ENCODE data around the gene SET. TPM values are rescaled to one million over a fixed set of nuclear protein-coding genes. Genes with fewer than 3 reads are reported as not detected.
A peak's percentile ranks its signal among the peaks of the same experiment; 100 is the strongest.

Gene SET
- total and polyA plus RNA-seq, 2 of the 13 experiments (the other 11 are each of a cell fraction or from before 2014, with no cell fraction given): 94.2 to 611 TPM

DNA sequence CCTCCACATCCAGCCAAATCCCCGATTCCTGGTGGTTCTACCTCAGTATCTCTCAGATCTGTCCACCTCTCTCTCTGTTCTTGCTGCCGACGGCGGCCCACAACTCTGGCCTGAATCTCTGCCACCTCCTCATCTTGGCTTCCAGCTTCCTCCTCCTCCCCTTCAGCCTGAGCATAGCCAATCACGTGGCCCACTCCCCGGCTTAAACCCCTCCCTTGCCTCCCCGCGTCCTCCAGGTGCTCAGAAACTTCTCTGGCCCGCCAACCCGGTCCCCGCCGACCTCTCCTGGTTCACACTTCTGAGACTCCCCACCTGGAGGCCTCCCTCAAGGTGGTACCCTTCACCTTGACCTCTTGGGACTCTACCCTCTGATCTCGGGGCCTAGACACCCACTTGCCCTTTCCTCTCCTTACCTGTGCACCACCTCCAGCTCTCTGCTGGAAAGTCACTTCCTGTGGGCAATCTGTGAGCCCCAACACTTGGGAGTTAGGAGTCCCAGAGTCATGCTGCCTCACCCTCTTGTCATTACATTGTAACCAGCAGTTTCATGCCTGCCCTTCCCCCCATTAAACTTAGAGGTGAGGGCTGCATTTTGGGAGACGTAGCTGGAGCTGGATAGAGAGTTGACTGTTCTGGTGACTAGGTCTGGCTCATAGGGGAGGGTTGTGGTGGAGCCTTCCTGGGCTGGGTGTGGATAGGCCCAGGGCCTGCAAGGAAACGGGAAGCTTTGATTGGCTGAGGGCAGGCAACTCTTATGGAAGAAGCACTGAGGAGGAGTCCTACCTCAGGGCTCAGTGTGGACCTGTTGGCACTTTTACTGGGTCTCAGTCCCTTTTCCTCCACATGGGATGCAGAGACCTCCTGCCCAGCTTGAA lies 4.5 kb upstream of the SET start (continued):
- TF ChIP-seq, protein P1, sequence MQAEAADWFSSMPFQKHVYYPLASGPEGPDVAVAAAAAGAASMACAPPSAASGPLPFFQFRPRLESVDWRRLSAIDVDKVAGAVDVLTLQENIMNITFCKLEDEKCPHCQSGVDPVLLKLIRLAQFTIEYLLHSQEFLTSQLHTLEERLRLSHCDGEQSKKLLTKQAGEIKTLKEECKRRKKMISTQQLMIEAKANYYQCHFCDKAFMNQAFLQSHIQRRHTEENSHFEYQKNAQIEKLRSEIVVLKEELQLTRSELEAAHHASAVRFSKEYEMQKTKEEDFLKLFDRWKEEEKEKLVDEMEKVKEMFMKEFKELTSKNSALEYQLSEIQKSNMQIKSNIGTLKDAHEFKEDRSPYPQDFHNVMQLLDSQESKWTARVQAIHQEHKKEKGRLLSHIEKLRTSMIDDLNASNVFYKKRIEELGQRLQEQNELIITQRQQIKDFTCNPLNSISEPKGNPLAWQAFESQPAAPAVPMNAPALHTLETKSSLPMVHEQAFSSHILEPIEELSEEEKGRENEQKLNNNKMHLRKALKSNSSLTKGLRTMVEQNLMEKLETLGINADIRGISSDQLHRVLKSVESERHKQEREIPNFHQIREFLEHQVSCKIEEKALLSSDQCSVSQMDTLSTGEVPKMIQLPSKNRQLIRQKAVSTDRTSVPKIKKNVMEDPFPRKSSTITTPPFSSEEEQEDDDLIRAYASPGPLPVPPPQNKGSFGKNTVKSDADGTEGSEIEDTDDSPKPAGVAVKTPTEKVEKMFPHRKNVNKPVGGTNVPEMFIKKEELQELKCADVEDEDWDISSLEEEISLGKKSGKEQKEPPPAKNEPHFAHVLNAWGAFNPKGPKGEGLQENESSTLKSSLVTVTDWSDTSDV (CRISPR knock-in tag; IDR thresholded peaks at IDR 0.05): no peak
- TF ChIP-seq, protein P2, sequence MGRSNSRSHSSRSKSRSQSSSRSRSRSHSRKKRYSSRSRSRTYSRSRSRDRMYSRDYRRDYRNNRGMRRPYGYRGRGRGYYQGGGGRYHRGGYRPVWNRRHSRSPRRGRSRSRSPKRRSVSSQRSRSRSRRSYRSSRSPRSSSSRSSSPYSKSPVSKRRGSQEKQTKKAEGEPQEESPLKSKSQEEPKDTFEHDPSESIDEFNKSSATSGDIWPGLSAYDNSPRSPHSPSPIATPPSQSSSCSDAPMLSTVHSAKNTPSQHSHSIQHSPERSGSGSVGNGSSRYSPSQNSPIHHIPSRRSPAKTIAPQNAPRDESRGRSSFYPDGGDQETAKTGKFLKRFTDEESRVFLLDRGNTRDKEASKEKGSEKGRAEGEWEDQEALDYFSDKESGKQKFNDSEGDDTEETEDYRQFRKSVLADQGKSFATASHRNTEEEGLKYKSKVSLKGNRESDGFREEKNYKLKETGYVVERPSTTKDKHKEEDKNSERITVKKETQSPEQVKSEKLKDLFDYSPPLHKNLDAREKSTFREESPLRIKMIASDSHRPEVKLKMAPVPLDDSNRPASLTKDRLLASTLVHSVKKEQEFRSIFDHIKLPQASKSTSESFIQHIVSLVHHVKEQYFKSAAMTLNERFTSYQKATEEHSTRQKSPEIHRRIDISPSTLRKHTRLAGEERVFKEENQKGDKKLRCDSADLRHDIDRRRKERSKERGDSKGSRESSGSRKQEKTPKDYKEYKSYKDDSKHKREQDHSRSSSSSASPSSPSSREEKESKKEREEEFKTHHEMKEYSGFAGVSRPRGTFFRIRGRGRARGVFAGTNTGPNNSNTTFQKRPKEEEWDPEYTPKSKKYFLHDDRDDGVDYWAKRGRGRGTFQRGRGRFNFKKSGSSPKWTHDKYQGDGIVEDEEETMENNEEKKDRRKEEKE (IDR thresholded peaks at IDR 0.05): no peak
- TF ChIP-seq XBP1 (CRISPR knock-in tag; IDR thresholded peaks at IDR 0.05) (no peak), ZNF501 (CRISPR knock-in tag; IDR thresholded peaks at IDR 0.05) (peak; percentile 83; the same call in 1 of the 2 replicates), SETDB1 (CRISPR knock-in tag; IDR thresholded peaks at IDR 0.05; ENCODE audit: borderline replicate concordance) (peak; percentile 67; the same call in 1 of the 2 replicates)
- TF ChIP-seq, protein P3, sequence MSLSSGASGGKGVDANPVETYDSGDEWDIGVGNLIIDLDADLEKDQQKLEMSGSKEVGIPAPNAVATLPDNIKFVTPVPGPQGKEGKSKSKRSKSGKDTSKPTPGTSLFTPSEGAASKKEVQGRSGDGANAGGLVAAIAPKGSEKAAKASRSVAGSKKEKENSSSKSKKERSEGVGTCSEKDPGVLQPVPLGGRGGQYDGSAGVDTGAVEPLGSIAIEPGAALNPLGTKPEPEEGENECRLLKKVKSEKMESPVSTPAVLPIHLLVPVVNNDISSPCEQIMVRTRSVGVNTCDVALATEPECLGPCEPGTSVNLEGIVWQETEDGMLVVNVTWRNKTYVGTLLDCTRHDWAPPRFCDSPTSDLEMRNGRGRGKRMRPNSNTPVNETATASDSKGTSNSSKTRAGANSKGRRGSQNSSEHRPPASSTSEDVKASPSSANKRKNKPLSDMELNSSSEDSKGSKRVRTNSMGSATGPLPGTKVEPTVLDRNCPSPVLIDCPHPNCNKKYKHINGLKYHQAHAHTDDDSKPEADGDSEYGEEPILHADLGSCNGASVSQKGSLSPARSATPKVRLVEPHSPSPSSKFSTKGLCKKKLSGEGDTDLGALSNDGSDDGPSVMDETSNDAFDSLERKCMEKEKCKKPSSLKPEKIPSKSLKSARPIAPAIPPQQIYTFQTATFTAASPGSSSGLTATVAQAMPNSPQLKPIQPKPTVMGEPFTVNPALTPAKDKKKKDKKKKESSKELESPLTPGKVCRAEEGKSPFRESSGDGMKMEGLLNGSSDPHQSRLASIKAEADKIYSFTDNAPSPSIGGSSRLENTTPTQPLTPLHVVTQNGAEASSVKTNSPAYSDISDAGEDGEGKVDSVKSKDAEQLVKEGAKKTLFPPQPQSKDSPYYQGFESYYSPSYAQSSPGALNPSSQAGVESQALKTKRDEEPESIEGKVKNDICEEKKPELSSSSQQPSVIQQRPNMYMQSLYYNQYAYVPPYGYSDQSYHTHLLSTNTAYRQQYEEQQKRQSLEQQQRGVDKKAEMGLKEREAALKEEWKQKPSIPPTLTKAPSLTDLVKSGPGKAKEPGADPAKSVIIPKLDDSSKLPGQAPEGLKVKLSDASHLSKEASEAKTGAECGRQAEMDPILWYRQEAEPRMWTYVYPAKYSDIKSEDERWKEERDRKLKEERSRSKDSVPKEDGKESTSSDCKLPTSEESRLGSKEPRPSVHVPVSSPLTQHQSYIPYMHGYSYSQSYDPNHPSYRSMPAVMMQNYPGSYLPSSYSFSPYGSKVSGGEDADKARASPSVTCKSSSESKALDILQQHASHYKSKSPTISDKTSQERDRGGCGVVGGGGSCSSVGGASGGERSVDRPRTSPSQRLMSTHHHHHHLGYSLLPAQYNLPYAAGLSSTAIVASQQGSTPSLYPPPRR (CRISPR knock-in tag; IDR thresholded peaks at IDR 0.05; ENCODE audit: borderline replicate concordance): peak; percentile 26; the same call in 1 of the 2 replicates
- TF ChIP-seq, protein P4, sequence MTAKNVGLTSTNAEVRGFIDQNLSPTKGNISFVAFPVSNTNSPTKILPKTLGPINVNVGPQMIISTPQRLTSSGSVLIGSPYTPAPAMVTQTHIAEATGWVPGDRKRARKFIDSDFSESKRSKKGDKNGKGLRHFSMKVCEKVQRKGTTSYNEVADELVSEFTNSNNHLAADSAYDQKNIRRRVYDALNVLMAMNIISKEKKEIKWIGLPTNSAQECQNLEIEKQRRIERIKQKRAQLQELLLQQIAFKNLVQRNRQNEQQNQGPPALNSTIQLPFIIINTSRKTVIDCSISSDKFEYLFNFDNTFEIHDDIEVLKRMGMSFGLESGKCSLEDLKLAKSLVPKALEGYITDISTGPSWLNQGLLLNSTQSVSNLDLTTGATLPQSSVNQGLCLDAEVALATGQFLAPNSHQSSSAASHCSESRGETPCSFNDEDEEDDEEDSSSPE (CRISPR knock-in tag; IDR thresholded peaks at IDR 0.05): peak; percentile 35; the same call in 1 of the 2 replicates
- TF ChIP-seq, protein P5, sequence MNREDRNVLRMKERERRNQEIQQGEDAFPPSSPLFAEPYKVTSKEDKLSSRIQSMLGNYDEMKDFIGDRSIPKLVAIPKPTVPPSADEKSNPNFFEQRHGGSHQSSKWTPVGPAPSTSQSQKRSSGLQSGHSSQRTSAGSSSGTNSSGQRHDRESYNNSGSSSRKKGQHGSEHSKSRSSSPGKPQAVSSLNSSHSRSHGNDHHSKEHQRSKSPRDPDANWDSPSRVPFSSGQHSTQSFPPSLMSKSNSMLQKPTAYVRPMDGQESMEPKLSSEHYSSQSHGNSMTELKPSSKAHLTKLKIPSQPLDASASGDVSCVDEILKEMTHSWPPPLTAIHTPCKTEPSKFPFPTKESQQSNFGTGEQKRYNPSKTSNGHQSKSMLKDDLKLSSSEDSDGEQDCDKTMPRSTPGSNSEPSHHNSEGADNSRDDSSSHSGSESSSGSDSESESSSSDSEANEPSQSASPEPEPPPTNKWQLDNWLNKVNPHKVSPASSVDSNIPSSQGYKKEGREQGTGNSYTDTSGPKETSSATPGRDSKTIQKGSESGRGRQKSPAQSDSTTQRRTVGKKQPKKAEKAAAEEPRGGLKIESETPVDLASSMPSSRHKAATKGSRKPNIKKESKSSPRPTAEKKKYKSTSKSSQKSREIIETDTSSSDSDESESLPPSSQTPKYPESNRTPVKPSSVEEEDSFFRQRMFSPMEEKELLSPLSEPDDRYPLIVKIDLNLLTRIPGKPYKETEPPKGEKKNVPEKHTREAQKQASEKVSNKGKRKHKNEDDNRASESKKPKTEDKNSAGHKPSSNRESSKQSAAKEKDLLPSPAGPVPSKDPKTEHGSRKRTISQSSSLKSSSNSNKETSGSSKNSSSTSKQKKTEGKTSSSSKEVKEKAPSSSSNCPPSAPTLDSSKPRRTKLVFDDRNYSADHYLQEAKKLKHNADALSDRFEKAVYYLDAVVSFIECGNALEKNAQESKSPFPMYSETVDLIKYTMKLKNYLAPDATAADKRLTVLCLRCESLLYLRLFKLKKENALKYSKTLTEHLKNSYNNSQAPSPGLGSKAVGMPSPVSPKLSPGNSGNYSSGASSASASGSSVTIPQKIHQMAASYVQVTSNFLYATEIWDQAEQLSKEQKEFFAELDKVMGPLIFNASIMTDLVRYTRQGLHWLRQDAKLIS (CRISPR knock-in tag; IDR thresholded peaks at IDR 0.05): no peak
